B cell (primary cell): ENCODE results near the gene STEAP4. TPM values are rescaled to one million over a fixed set of nuclear protein-coding genes. Genes with fewer than 3 reads are reported as not detected.

Source experiments
- polyA plus RNA-seq: library from polyadenylated mRNA; depleted of rRNA; stranded (reverse); fragments of >200 nt; gene quantifications from 2 replicates; pipeline ENCODE4 v1.2.3, GENCODE V29; 2012
- total RNA-seq, 2 donors: library from RNA; stranded (reverse); fragments of 120-200 nt in 1 of 2; gene quantifications; 1 replicate in 1 of 2; 2 replicates in 1 of 2; pipeline versions ENCODE4 v1.2.3 to v1.2.4, GENCODE V29; 2013 to 2022

The STEAP4 gene
- total and polyA plus RNA-seq, 2 donors (not counting 1 experiment from before 2014, with no cell fraction given): 0.04 TPM; not detected in 1

Other genes with a start within 250 kb of the STEAP4 start
- gene SRI, start 86.9 kb downstream of the STEAP4 start, total RNA-seq: 46.9 and 49.9 TPM in 2 replicates
- 35.1 and 46.5 TPM in 2 replicates for gene SRI, start 86.9 kb downstream of the STEAP4 start, polyA plus RNA-seq